K562 (cell line): ENCODE measurements around the gene TBCC. TPM values are rescaled to one million over a fixed set of nuclear protein-coding genes. Genes with fewer than 3 reads are reported as not detected.
A peak's percentile ranks its signal among the peaks of the same experiment; 100 is the strongest.

Experiments
- ARID4B ChIP-seq: sonication (generic); formaldehyde crosslinking; IDR thresholded peaks from 2 replicates; pipeline ENCODE4 v1.8.0; 2022; ENCODE audit warnings: mild to moderate bottlenecking, missing genetic modification reagents
- CBFB ChIP-seq: sonication (generic); formaldehyde crosslinking; IDR thresholded peaks from 2 replicates; pipeline ENCODE4 v1.4.0; 2020; ENCODE audit warnings: mild to moderate bottlenecking, missing genetic modification reagents
- E2F8 ChIP-seq: fragments of 450-650 bp; IDR thresholded peaks from 2 replicates; pipeline ENCODE4 v1.7.1; 2018; ENCODE audit warnings: mild to moderate bottlenecking, low read depth; ENCODE audit not compliant: partially characterized antibody
- ELF1 ChIP-seq: fragments of 200-800 bp; sonication (Bioruptor generic); IDR thresholded peaks from 2 replicates; pipeline ENCODE4 v1.6.1; 2016; ENCODE audit warnings: missing genetic modification characterization, missing compliant biosample characterization
- FOS ChIP-seq: IDR thresholded peaks from 3 replicates; pipeline ENCODE4 v1.6.1; 2011; ENCODE audit not compliant: insufficient read length; ENCODE audit errors: extremely low read depth
- GTF2A2 ChIP-seq: IDR thresholded peaks from 2 replicates; pipeline ENCODE4 v1.6.1; 2016; ENCODE audit warnings: mild to moderate bottlenecking, missing genetic modification characterization, missing compliant biosample characterization
- KDM5B ChIP-seq: fragments of 200-600 bp; sonication (generic); IDR thresholded peaks from 2 replicates; pipeline ENCODE4 v1.6.1; 2012; ENCODE audit warnings: low read depth, mild to moderate bottlenecking, moderate library complexity, low read length, control low read depth, inconsistent platforms; ENCODE audit not compliant: insufficient replicate concordance
- NCOA2 ChIP-seq, 2 experiments: fragments of 450-650 bp; IDR thresholded peaks; 2 replicates each; pipeline ENCODE4 v1.6.1; 2018; ENCODE audit warnings: mild to moderate bottlenecking in 2 of 2, moderate library complexity in 1 of 2; ENCODE audit not compliant: partially characterized antibody in 2 of 2
- NFATC3 ChIP-seq: fragments of 450-650 bp; IDR thresholded peaks from 2 replicates; pipeline ENCODE4 v1.6.1; 2017; ENCODE audit warnings: mild to moderate bottlenecking
- NFIX ChIP-seq: fragments of 250-450 bp; sonication (Bioruptor Pico); IDR thresholded peaks from 2 replicates; pipeline ENCODE4 v1.4.0; 2020; ENCODE audit warnings: low read depth, mild to moderate bottlenecking, moderate library complexity
- TCFL5 ChIP-seq: fragments of 250-450 bp; sonication (Bioruptor Pico); conservative IDR thresholded peaks from 2 replicates; pipeline ENCODE4 v1.6.1; 2021; ENCODE audit warnings: mild to moderate bottlenecking, moderate library complexity, matching md5 sums
- THAP12 ChIP-seq: fragments of 250-450 bp; sonication (Bioruptor Pico); IDR thresholded peaks from 2 replicates; pipeline ENCODE4 v1.9.0; 2021; ENCODE audit warnings: mild to moderate bottlenecking, inconsistent platforms
- ZBTB12 ChIP-seq: fragments of 250-450 bp; sonication (Bioruptor Pico); IDR thresholded peaks from 2 replicates; pipeline ENCODE4 v1.4.0; 2020
- ZNF41 ChIP-seq: fragments of 250-450 bp; sonication (Bioruptor Pico); conservative IDR thresholded peaks from 2 replicates; pipeline ENCODE4 v1.4.0; 2020; ENCODE audit warnings: mild to moderate bottlenecking
- ZNF764 ChIP-seq: fragments of 250-450 bp; sonication (Bioruptor Pico); IDR thresholded peaks from 2 replicates; pipeline ENCODE4 v1.4.0; 2020; ENCODE audit warnings: low read depth, mild to moderate bottlenecking, moderate library complexity
- polyA plus RNA-seq, 8 experiments: library from polyadenylated mRNA; depleted of rRNA in 4 of 8; stranded (reverse) in 5 of 8; unstranded in 3 of 8; fragments of >200 nt; fragmentation: Nextera tagmentation in 2 of 8; fragmentation: Illumina TruSeq in 1 of 8; extraction: Ambion mirVana in 2 of 8; extraction: Trizol in 1 of 8; gene quantifications; 2 replicates each; pipeline versions ENCODE4 v1.2.1 to v1.2.3, GENCODE V29; 2011 to 2014; ENCODE audit warnings: inconsistent platforms in 1 of 8, missing spikeins in 1 of 8
- total RNA-seq, 7 experiments: library from RNA; depleted of rRNA in 6 of 7; stranded (reverse); fragments of >200 nt in 6 of 7; fragmentation: Illumina TruSeq in 2 of 7; extraction: Trizol in 2 of 7; gene quantifications; 2 replicates each; pipeline versions ENCODE4 v1.2.1 to v1.2.3, GENCODE V29; 2011 to 2021; ENCODE audit warnings: low replicate concordance in 1 of 7

Gene TBCC
- total and polyA plus RNA-seq, 9 of the 15 experiments (the other 6 are each of a cell fraction or from before 2014, with no cell fraction given) = 2.8 to 34.1 (median 23.3) TPM

GRCh38 chr6:42746463-42747391, 824 bp upstream of the TBCC start (continued):
- TF ChIP-seq ARID4B (CRISPR knock-in tag) = peak; percentile 85
- no peak for TF ChIP-seq CBFB (CRISPR knock-in tag)
- no peak for TF ChIP-seq ZNF41 (CRISPR knock-in tag)
- TF ChIP-seq ZNF764 (CRISPR knock-in tag) = no peak
- TF ChIP-seq GTF2A2 (tag) = 0 out of 2 replicates have a peak, but pooled peaks have one; percentile 11
- no peak for TF ChIP-seq E2F8
- no peak; the same call in 1 of the 2 replicates for TF ChIP-seq ELF1 (tag)
- TF ChIP-seq FOS = no peak
- no peak for TF ChIP-seq NFATC3
- TF ChIP-seq THAP12 = peak; percentile 84; the same call in 1 of the 2 replicates
- no peak for TF ChIP-seq TCFL5 (CRISPR knock-in tag)
- TF ChIP-seq NFIX = no peak
- no peak for TF ChIP-seq ZBTB12
- no peak for TF ChIP-seq NCOA2 (IDR thresholded peaks at IDR 0.05; ENCODE audit: partially characterized antibody in 2 of 2)
- TF ChIP-seq KDM5B = peak; percentile 85
